Measurements from ENCODE around the gene GCLC. TPM values are rescaled to one million over a fixed set of nuclear protein-coding genes. Genes with fewer than 3 reads are reported as not detected.

Gene GCLC
- total RNA-seq, 1 experiment from 2014 or later = 88.9 TPM

DNA sequence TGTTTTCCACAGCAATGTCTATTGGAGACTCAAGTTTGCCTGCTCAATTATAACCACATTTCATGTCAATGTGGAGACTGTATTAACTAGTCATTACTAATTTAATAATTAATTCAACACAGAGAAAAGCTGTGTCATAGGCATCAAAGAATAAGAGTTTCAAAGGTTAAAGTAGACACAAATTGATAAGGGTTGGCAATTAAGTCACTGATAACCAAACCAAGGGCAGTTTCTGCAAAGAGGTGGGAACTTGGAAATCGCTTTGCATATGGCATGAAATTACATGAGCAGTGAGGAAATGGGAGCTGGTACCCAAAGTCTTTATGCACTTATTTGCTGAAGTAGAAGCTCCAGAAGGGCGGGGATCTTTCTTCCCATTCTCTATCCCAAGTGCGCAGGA lies 34.2 kb downstream of the GCLC start:
- Histone ChIP-seq H3K9me3 (no peaks in the 10 kb centered on the region), H3K4me3 (ENCODE audit: low read depth, low read length) (no peak overlapping the region), H3K27me3 (replicated peaks; ENCODE audit: control insufficient read depth, insufficient read depth, low read length) (no peaks in the 10 kb centered on the region), H3K4me1 (no peaks in the 10 kb centered on the region), H3K36me3 (ENCODE audit: control insufficient read depth, insufficient read depth, low read length) (no peaks in the 10 kb centered on the region; the same call in 1 of the 2 replicates)
- TF ChIP-seq, protein P1, sequence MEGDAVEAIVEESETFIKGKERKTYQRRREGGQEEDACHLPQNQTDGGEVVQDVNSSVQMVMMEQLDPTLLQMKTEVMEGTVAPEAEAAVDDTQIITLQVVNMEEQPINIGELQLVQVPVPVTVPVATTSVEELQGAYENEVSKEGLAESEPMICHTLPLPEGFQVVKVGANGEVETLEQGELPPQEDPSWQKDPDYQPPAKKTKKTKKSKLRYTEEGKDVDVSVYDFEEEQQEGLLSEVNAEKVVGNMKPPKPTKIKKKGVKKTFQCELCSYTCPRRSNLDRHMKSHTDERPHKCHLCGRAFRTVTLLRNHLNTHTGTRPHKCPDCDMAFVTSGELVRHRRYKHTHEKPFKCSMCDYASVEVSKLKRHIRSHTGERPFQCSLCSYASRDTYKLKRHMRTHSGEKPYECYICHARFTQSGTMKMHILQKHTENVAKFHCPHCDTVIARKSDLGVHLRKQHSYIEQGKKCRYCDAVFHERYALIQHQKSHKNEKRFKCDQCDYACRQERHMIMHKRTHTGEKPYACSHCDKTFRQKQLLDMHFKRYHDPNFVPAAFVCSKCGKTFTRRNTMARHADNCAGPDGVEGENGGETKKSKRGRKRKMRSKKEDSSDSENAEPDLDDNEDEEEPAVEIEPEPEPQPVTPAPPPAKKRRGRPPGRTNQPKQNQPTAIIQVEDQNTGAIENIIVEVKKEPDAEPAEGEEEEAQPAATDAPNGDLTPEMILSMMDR (IDR thresholded peaks at IDR 0.05; ENCODE audit: insufficient read depth in 1 of 2, low read depth in 1 of 2, low read length in 1 of 2, severe bottlenecking in 1 of 2, unreplicated experiment in 1 of 2) = no peak
- intact Hi-C loops (cut with micrococcal nuclease; ENCODE audit: unreplicated experiment) = no loop called here
- Mint-ChIP-seq H3K4me1 (ENCODE audit: low read depth, unreplicated experiment) (no peaks in the 10 kb centered on the region), H3K9me3 (ENCODE audit: unreplicated experiment) (no peaks in the 10 kb centered on the region), H3K27me3 (ENCODE audit: insufficient read depth, unreplicated experiment) (no peaks in the 10 kb centered on the region), H3K27ac (ENCODE audit: unreplicated experiment) (no peak overlapping the region), H3K36me3 (ENCODE audit: insufficient read depth, unreplicated experiment) (peaks cover 66% of the 10 kb centered on the region), H3K4me3 (ENCODE audit: unreplicated experiment) (no peak overlapping the region)
- BruUV-seq (replicated peaks) = no TSS peak
- no peak for DNase-seq
- ChIA-PET POLR2A (no interaction called here), CTCF (no interaction called here)

DNA sequence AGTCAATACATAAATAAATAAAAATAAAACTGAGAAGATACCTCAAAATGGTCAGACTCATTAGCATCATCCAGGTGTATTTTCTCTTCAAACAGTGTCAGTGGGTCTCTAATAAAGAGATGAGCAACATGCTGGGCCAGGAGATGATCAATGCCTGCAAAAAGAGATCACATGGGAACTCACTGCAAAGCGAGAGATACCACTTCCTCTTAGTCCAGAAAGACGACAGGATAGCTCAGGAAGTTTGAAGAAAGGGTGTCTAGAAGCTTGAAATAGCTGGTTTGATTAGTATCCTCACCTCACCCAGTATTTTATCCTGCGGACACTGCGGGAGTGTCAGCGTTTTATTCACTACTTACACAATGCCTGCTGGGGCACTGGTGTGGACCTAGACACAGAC lies 38.0 kb downstream of the GCLC start:
- Mint-ChIP-seq H3K9me3 (ENCODE audit: unreplicated experiment) (no peaks in the 10 kb centered on the region), H3K27ac (ENCODE audit: unreplicated experiment) (no peak overlapping the region), H3K4me3 (ENCODE audit: unreplicated experiment) (no peak overlapping the region), H3K4me1 (ENCODE audit: low read depth, unreplicated experiment) (no peaks in the 10 kb centered on the region), H3K27me3 (ENCODE audit: insufficient read depth, unreplicated experiment) (no peaks in the 10 kb centered on the region), H3K36me3 (ENCODE audit: insufficient read depth, unreplicated experiment) (peaks cover 79% of the 10 kb centered on the region)
- Histone ChIP-seq H3K4me3 (ENCODE audit: low read depth, low read length) (no peak overlapping the region), H3K4me1 (no peaks in the 10 kb centered on the region), H3K27me3 (replicated peaks; ENCODE audit: control insufficient read depth, insufficient read depth, low read length) (no peaks in the 10 kb centered on the region), H3K36me3 (ENCODE audit: control insufficient read depth, insufficient read depth, low read length) (no peaks in the 10 kb centered on the region; the same call in 1 of the 2 replicates), H3K9me3 (no peaks in the 10 kb centered on the region)
- POLR2A ChIA-PET = no interaction called here
- DNase-seq = no peak
- no TSS peak for BruUV-seq (replicated peaks)
- CTCF ChIA-PET = no interaction called here
- TF ChIP-seq, protein P1 (IDR thresholded peaks at IDR 0.05; ENCODE audit: insufficient read depth in 1 of 2, low read depth in 1 of 2, low read length in 1 of 2, severe bottlenecking in 1 of 2, unreplicated experiment in 1 of 2) = no peak
- intact Hi-C loops (cut with micrococcal nuclease; ENCODE audit: unreplicated experiment) = no loop called here

DNA sequence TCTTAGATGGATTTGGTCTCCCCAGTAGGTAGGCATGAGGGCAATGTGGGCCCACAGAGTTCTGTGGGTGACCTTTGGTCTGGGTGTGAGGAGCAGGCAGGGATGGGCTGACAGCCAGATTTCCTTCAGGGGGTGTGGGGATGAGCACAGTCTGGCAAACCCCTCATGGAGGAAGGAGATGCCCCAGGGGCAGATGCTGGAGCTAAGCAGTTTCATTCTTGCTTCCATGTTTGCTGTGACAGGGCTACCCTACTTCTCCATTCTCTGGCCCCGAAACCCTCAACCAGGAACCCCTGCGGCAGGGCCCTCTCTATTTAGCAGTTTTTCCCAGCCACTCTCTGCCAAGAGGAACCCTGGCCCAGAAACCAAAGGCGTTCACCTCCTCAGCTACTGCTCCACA lies 40.4 kb downstream of the GCLC start:
- Mint-ChIP-seq H3K27ac (ENCODE audit: unreplicated experiment) (no peak overlapping the region), H3K27me3 (ENCODE audit: insufficient read depth, unreplicated experiment) (no peaks in the 10 kb centered on the region), H3K4me1 (ENCODE audit: low read depth, unreplicated experiment) (no peaks in the 10 kb centered on the region), H3K9me3 (ENCODE audit: unreplicated experiment) (no peaks in the 10 kb centered on the region), H3K36me3 (ENCODE audit: insufficient read depth, unreplicated experiment) (peaks cover 62% of the 10 kb centered on the region), H3K4me3 (ENCODE audit: unreplicated experiment) (no peak overlapping the region)
- CTCF ChIA-PET = no interaction called here
- H3K4me3 ChIP-seq (ENCODE audit: low read depth, low read length) = no peak overlapping the region
- no peaks in the 10 kb centered on the region; the same call in 1 of the 2 replicates for H3K36me3 ChIP-seq (ENCODE audit: control insufficient read depth, insufficient read depth, low read length)
- H3K4me1 ChIP-seq = no peaks in the 10 kb centered on the region
- DNase-seq = no peak
- H3K9me3 ChIP-seq = no peaks in the 10 kb centered on the region
- intact Hi-C loops (cut with micrococcal nuclease; ENCODE audit: unreplicated experiment) = no loop called here
- no TSS peak for BruUV-seq (replicated peaks)
- no peaks in the 10 kb centered on the region for H3K27me3 ChIP-seq (replicated peaks; ENCODE audit: control insufficient read depth, insufficient read depth, low read length)
- POLR2A ChIA-PET = no interaction called here
- TF ChIP-seq, protein P1 (IDR thresholded peaks at IDR 0.05; ENCODE audit: insufficient read depth in 1 of 2, low read depth in 1 of 2, low read length in 1 of 2, severe bottlenecking in 1 of 2, unreplicated experiment in 1 of 2) = no peak
